HG03135 (cell line): Measurements from ENCODE around the gene PAX6.

ENCODE experiments used
- ATAC-seq: cut with Tn5 transposase; IDR thresholded peaks from one replicate; pipeline ENCODE4 v1.9.1; 2021; ENCODE audit warnings: mild to moderate bottlenecking, moderate library complexity; ENCODE audit not compliant: unreplicated experiment

Gene PAX6

GRCh38 chr11:31809857-31810778, 1.0 kb downstream of the PAX6 start:
- no peak for ATAC-seq

- no peak for ATAC-seq
Observed at GRCh38 chr11:31809541-31809856, 1.6 kb downstream of the PAX6 start.

GRCh38 chr11:31808721-31809540, 2.2 kb downstream of the PAX6 start:
- no peak for ATAC-seq

- no peak for ATAC-seq
Observed at GRCh38 chr11:31807799-31808667, 3.1 kb downstream of the PAX6 start.

- no peak for ATAC-seq
Observed at GRCh38 chr11:31806928-31807798, 4.0 kb downstream of the PAX6 start.

- no peak for ATAC-seq
Observed at GRCh38 chr11:31806186-31806927, 4.8 kb downstream of the PAX6 start.

GRCh38 chr11:31805629-31806185, 5.4 kb downstream of the PAX6 start:
- ATAC-seq = no peak

GRCh38 chr11:31805037-31805628, 6.0 kb downstream of the PAX6 start:
- no peak for ATAC-seq

GRCh38 chr11:31804312-31805036, 6.6 kb downstream of the PAX6 start:
- no peak for ATAC-seq

GRCh38 chr11:31803813-31804311, 7.3 kb downstream of the PAX6 start:
- ATAC-seq = no peak

GRCh38 chr11:31802990-31803812, 7.9 kb downstream of the PAX6 start:
- no peak for ATAC-seq

- ATAC-seq = no peak
Observed at GRCh38 chr11:31802609-31802989, 8.5 kb downstream of the PAX6 start.

GRCh38 chr11:31802000-31802551, 9.0 kb downstream of the PAX6 start:
- ATAC-seq = no peak

GRCh38 chr11:31801298-31801702, 9.8 kb downstream of the PAX6 start:
- ATAC-seq = no peak

- no peak for ATAC-seq
Observed at GRCh38 chr11:31800398-31801265, 10.5 kb downstream of the PAX6 start.
